IPS DF 4.7 (cell line): Measurements from ENCODE around the gene RILPL1.
A peak's percentile ranks its signal among the peaks of the same experiment; 100 is the strongest.
"Not testable (repeated sequence)": the region's sequence is repeated elsewhere in the genome, so short reads cannot be mapped to it uniquely, and the experiment has no call there.

Experiments used
- DNase-seq: peaks from one replicate; pipeline ENCODE4 v3.0.0-alpha.2; 2013; ENCODE audit warnings: low spot score; ENCODE audit errors: extremely low read depth

Gene RILPL1

DNA sequence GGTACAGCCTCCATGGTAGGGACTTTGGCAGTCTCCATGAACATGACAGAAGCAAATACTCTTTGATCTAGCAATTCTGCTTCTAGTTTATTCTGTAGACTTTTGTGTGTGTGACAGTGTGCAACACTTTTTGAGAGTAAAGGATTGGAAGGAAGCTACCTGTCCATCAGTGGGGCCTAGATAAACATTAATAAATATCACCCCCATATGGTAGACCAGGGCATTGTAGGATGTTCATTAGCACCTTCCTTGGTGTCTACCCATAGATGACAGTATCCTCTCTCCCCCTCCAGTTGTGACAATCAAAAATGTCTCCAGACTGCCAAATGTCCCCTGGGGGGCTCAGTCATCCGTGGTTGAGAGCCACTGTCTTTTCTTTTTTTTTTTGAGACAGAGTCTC, 64.7 kb downstream of the RILPL1 start:
- no peak for DNase-seq

DNA sequence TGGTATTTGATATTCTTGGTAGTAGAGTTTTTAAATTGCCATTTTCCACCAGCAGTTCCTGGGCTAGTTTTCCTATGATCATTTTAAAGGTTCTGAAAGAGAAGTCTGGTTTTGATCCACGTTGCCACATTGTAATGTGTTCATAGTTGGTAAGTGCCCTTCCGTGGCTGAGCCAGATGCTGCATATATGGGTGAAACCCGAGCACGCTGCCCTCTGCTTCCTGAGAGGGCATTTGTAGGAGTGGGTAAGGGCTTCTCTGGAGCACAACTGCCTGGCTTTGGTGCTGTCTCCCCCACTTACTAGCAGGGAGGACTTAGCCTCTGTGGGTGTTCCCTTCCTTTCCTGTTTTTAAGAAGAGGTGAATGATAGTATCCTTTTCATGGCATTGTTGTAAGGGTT, 68.4 kb downstream of the RILPL1 start:
- DNase-seq: no peak

DNA sequence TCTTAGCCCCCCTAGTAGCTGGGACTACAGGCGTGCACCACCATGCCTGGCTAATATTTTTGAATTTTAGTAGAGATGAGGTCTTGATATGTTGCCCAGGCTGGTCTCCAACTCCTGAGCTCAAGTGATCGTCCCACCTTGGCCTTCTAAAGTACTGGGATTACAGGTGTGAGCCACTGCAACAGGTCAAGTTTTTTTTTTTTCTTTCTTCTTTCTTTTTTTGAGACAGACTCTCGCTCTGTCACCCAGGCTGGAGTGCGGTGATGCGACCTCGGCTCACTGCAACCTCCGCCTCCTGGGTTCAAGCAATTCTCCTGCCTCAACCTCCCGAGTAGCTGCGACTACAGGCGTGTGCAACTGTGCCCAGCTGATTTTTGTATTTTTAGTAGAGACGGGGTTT, 70.3 kb downstream of the RILPL1 start:
- not testable (repeated sequence) for DNase-seq

DNA sequence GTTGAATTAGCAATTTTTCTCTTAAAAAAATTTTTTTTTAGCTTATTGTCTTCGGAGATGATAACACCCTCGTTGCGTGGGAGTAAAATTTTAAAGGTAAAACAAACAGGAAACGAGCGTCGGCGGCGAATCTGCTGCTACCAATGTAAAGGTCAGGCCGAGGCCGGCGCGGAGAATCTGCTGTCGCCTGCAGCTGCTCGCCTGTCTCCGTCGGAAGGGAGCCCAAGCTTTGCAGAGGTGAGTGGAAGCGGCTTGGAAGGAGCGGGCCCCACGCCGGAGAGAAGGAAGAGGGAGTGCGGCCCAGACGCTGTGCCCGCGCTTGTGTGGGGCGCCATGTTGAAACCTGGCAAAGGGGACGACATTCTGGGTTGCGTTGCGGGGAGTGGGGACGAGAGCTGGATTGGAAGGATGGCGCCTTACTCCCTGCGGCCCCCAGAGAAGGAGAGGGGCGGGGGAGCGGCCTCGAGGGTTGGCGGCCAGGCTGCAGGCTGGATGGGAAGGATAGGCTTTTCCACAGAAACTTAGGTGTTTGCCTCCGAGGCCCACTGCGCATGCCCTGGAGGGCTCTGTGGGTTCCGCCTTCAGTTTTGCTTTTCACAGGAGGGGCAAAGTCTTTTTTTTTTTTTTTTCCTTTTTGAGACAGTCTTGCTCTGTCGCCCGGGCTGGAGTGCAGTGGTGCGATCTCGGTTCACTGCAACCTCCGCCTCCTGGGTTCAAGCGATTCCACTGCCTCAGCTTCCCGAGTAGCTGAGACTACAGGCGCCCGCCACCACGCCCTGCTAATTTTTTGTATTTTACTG, 75.3 kb downstream of the RILPL1 start, which contains the start of gene SNRNP35:
TSS of gene SNRNP35 (plus strand) at position 160 of the 800 bp plus-strand sequence. CDS start 7,402 bp downstream, outside the sequence.
- DNase-seq: peak; percentile 30

DNA sequence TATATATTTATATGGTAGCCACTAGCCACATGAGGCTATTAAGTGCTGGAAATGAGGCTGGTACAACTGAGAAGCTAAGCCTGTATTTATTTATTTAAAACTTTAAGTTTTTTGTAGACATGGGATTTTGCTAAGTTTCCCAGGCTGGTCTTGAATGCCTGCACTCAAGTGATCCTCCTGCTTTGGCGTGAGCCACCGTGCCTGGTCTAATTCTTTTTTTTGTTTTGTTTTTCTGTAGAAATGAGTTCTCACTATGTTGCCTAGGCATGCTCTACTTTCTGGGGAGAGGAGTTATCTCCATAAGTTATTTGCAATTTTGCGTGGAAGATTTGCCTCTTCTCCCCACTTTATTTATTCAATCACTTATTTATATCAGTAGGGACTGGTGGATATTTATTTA, 80.4 kb downstream of the RILPL1 start:
- no peak for DNase-seq

DNA sequence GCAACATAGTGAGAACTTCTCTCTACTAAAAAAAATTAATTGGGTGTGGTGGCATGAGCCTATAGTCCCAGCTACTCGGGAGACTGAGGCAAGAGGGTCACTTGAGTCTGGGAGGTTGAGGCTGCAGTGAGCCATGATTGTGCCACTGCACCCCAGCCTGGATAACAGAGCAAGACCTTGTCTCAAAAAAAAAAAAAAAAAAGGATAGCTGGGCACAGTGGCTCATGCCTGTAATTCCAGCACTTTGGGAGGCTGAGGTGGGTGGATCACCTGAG, 81.3 kb downstream of the RILPL1 start:
- not testable (repeated sequence) for DNase-seq

DNA sequence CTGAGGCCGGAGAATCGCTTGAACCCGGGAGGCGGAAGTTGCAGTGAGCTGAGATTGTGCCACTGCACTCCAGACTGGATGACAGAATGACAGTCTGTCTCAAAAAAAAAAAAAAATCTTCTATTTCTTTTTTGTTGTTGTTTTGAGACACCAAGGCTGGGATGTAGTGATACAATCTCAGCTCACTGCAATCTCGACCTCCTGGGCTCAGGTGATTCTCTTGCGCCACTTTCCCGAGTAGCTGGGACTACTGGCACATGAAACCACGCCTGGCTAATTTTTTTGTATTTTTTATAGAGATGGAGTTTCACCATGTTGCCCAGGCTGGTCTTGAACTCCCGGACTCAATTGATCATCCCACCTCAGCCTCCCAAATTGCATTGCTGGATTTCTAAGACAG, 82.9 kb downstream of the RILPL1 start:
- DNase-seq: no peak

DNA sequence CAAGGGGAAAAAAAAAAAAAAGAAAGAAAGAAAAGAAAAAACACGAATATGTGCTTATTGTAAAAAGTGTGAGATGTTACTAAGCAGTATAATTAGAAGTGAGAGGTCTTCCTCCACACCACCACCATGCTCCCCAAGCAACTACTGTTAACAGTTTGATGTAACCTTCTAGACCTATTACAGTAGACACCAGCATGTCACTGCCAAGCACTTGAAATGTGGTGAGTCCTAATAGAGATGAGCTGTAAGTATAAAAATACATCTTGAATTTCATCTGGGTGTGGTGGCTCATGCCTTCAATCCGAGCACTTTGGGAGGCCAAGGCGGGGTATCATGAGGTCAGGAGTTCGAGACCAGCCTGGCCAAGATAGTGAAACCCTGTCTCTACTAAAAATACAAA, 83.7 kb downstream of the RILPL1 start:
- DNase-seq: no peak

DNA sequence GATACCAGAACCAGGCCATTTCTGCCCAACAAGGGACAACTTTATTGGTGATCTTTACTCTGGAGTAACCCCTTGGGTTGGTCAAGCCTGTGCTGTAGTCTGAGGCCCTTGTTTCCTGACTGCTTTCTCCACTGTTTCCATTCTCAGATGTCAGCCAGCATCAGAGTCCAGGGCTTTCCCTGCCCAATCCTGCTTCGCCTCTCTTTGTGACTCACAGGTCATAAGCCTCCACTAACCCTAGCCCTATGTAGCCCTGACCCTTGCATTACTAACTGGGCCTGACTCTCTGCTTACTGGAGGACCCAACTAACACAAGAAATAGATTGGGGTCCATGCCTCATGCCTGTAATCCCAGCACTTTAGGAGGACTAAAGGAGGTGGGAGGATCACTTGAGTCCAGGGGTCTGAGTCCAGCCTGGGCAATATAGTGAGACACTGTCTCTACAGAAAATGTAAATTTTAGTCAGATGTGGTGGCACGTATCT, 84.2 kb downstream of the RILPL1 start:
- no peak for DNase-seq

DNA sequence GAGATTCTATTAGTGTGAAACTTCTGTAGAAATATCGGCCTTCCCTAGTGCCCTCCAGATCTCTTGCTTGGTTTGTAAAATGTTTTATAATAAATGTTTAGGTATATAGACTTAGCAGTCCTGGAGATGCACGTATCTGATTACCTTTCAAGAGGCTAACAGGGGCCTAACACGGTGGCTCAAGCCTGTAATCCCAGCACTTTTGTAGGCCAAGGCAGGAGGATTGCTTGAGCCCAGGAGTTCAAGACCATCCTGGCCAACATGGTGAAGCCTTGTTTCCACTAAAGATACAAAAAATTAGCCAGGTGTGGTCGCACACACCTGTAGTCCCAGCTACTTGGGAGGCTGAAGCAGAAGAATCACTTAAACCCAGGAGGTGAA, 87.2 kb downstream of the RILPL1 start:
- DNase-seq: no peak

DNA sequence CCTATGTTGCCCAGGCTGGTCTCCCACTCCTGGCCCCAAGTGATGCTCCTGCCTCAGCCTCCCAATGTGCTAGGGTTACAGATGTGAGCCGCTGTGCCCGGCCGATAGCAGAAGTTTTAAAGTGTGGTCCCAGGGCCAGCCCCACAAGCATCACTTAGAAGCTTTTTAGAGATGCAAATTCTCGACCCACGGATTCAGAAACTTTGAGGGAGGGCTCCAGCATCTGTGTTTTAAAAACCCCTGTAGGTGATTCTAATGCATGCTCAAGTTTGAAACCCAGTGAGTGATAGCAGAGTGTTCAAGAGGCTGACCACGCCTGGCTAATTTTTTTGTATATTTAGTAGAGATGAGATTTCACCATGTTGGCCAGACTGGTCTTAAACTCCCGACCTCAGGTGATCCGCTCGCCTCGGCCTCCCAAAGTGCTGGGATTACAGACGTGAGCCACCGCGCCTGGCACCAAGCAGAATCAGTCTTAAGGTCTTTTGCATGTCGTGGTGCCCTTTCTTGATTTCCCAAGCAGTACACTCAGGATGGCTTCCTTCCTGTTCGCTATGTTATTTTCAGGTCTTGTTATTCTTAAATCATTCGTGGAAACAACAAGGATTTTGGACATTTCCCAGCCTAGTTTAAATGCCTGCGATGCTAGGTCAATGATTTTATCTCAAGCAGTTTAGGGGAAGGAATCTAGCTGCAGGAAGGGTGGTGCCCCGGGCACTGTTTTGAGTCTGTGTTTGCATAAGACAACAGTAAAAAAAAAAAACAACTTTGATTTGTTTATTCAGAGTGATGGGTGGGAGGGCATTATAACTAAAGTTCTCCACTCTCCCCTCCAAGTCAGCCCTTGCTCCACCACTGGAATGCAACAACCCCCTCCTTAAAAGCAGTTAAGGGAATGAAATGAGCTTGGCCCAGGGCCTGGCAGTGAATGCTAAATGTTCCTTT, 87.9 kb downstream of the RILPL1 start:
- no peak for DNase-seq

DNA sequence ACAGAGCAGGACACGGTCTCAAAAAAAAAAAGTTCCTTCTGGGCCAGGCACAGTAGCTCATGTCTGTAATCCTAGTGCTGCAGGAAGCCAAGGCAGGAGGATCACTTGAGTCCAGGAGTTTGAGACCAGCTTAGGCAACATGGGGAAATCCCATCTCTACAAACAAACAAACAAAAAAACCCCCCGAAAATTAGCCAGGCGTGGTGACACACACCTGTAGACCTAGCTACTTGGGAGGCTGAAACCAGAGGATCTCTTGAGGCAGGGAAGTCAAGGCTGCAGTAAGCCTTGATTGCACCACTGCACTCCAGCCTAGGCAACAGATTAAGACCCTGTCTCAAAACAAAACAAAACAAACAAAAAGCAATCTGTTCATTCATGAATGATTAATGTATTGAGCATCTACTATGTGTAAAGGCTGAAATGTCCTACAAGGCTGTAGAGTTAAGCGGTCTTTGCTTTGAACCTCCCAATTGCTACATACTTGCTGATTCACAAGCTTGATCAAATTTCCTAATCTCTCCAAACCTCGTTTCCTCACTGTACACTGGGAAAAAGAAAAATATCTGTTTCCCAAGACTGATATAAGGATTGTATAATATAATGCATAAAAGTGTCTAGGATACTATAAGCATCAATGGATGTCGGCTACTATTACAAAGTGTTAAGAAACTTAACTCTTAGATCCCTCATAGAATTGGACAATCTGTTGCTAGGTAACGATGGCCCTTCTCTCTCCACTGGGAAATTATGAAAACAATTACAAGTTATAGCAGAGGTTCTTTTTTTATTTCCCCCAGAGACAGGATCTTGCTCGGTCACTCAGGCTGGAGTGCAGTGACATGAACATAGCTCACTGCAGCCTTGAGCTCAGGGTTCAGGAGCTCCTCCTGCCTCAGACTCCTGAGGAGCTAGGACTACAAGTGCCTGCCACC, 89.2 kb downstream of the RILPL1 start:
- no peak for DNase-seq

DNA sequence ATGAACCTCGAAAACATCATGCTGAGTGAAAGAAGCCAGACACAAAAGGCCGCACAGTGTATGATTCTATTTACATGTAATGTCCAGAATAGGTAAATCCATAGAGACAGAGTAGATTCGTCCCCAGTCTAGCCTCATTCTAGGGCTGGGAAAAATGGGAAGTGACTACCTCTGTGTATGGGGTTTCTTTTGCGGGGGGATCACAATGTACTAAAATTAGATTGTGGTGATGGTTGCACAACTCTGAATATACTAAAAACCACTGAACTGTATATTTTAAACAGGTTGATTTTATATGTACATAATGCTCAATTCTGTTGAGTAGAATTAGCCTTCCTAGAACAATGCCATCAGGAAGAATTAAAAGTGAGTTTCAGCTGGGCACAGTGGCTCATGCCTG, 90.7 kb downstream of the RILPL1 start:
- no peak for DNase-seq

DNA sequence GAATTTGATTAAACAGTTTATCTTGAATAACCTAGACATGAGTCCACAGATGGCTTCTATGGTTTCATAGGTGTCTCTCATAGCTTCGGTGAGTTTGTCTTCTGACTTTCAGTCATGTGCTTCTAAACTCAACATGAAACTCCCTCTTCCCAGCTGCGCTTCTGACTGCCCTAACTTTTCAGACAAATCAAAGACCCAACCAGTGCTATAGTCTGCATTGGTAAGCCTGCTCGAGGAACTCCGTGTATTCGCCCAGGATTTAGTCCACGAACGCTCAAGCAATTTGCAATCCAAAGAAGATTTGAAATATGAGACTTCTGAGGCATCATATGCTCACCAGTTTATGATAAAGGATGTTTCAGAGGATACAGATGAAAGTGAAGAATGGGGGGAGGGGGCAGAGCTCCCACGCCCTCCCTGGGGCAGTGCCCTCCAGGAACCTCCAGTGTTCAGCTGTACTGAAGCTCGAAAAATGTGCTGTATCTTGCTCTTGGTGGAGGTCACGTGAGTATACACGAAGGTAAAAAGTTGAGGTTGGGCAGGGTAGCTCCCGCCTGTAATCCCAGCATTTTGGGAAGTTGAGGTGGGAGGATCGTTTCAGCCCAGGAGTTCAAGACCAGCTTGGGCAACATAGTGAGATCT, 91.9 kb downstream of the RILPL1 start:
- no peak for DNase-seq

DNA sequence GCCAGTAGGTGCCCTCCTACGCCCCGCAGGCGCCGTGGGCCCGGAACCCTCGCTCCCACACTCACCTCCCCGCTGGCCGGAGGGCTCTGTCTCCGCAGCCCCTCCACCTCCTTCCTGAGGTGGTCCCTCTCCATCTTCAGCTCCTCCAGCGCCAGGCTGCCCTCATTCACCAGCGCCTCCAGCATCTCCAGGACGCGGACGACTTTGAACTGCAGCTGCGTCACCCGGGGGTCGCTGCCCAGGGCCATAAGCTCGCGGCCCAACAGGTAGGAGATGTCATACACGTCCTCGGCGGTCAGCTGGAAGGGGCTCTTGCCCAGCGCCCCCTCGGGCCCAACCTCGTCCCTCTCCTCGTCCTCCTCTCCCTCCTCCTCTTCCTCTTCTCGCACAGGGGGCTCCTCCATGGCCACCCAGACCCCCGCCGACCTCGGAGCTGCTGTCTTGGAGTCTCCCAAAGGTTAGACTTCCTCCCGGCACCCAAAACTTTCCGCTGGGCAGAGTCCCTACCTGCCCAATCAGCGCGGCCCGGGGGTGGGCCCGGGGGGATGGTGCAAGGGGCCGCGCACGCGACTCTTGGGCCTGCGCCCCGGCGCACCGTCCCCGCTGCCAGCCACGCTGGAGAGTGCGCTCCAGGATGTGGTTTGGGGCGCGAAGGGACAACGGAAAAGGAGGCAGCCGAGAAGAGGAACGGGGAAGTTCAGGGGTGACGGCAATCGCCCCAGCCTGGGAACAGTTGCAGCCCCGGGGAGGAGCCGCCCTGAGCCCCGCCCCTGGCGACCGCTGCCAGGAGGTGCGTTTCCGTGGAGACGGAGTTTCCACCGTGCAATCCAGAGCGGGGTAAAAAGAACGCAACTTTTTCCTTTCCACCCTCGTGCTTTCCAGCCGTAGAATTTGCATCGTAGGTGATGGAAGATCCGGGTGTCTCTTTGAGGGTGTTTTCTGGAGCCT, 97.2 kb downstream of the RILPL1 start, which contains the start of gene RILPL2:
TSS of gene RILPL2 (minus strand) at position 668 of the 948 bp plus-strand sequence. CDS start at position 404, 264 bp downstream.
- no peak for DNase-seq

DNA sequence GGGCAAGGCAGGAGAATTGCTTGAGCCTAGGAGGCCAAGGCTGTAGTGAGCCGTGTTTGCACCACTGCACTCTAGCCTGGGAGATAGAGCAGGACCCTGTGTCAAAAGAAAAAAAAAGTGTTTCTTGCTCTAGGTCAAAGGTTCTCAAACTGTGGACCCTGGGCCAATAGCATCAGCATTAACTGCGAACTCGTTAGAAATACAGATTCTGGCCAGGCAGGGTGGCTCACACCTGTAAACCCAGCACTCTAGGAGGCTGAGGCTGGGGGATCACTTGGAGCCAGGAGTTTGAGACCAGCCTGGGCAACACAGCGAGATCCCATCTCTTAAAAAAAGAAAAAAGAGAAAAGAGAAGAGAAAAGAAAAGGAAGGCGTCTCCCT, 97.9 kb downstream of the RILPL1 start:
- no peak for DNase-seq

DNA sequence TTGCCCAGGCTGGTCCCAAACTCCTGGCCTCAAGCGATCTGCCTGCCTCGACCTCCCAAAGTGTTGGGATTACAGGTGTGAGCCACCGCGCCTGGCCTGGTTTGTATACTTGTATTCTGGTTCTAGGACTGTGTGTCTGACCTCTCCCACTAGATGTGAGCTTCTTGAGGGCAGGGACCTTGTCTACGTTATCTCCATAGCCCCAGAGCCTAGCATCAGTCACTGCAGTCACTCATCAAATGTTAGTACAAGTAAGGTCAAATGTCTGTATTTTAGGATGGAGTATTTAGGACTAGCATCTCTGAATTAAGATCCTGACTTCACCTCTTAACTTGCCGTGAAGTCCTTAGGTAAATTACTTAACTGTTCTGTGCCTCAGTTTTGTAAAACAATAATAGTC, 99.9 kb downstream of the RILPL1 start:
- DNase-seq: no peak

DNA sequence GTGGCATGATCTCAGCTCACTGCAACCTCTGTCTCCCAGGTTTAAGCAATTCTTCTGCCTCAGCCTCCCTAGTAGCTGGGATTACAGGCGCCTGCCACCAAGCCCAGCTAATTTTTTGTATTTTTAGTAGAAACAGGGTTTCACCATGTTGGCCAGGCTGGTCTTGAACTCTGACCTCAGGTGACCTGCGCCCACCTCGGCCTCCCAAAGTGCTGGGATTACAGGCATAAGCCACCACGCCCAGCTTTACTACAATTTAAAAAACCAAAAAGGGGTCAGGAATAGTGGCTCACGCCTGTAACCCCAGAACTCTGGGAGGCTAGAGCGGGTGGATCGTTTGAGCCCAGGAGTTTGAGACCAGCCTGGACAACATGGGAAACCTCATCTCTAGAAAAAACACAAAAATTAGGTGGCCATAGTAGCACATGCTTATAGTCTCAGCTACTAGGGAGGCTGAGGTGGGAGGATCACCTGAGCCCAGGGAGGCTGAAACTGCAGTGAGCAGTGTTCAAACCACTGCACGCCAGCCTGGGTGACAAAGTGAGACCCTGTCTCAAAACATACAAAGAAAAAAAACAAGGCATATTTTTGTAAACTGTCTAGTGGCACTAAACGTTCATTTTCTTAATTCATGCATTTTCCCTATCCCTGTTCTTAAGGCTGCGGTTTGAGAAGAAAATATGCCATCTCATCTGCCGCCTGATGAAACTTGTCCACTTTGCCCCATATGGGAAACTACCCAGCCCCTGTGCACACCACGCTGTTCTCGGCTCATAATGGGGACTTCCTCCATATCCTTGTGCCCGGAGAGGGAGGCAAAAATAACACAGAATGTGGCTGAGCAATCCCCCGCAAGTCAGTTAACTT, 101.3 kb downstream of the RILPL1 start:
- not testable (repeated sequence) for DNase-seq

DNA sequence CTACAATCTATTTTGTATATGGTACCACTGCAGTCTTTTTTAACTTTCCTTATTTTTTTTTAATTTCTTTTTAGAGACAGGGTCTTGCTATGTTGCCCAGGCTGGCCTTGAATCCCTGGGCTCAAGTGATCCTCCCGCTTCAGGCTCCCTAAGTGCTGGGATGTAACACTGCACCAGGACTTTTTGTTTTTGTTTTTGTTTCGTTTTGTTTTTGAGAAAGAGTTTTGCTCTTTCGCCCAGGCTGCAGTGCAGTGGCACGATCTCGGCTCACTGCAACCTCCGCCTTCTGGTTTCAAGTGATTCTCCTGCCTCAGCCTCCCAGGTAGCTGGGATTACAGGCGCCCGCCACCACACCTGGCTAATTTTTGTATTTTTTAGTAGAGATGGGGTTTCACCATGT, 104.4 kb downstream of the RILPL1 start:
- not testable (repeated sequence) for DNase-seq
